HUDEP-2 (cell line): Measurements from ENCODE around the gene AIFM1.

Experiments
- DNase-seq, 76 experiments: peaks; one replicate each; lab custom pipeline; 2025; ENCODE audit not compliant: unreplicated experiment in 76 of 76; lab: John Stamatoyannopoulos, UW

AIFM1 gene

GRCh38 chrX:130097507-130098209 is 68.0 kb downstream of the AIFM1 start:
- DNase-seq, result peak in 48 of 76 experiments; percentile 0 to 48 (median 8)

- DNase-seq, result no peak
Measured at GRCh38 chrX:130095249-130096030, 70.2 kb downstream of the AIFM1 start.

- peak in 52 of 76 experiments; percentile 0 to 54 (median 20) for DNase-seq
Measured at GRCh38 chrX:130094696-130095095, 70.9 kb downstream of the AIFM1 start.

DNA sequence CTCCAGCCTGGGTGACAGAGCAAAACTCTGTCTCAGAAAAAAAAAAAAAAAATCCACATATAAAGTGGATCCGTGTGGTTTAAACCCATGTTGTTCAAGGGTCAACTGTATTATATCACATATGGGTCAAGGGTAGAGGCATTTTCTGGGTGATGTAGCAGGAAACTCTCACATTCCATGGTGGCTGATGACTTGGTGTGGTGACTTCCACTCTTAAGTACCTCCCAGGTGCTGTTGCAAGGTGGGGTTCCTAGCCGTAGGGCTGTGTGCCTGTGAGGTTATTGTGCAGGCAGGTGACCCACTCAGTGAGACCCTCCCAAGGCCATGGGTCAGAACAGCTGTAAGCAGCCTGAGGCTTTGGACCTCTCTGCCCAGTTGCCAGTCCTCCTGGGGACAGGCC is 72.4 kb downstream of the AIFM1 start:
- DNase-seq, result no peak

DNA sequence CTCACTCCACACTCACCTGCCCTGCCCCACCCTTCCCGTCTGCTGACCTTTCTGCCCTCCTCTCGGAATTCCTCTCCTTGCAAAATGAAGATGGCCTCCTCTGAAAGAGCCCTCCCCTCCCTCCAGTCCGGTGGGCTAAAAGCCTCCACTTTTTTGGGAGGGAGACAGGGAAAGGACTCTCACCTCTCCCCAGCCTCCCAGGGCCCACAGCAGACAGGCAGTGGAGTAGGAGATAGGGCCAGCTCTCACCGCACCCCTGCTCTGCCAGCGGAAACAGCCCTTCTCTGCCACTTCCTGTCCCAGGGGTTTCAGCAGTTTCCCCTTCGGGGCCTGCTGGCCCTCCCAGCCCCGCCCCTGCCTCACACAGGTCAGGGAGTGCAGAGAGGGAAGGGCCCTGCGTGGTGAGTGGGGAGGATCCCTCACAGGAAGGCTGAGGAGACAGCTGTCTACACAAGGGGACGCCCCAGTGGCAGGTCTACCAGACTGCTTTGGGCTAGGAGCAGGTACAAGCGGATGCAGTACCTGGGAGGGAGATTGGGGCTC is 73.6 kb downstream of the AIFM1 start:
- peak in 49 of 76 experiments; percentile 0 to 63 (median 18) for DNase-seq

DNA sequence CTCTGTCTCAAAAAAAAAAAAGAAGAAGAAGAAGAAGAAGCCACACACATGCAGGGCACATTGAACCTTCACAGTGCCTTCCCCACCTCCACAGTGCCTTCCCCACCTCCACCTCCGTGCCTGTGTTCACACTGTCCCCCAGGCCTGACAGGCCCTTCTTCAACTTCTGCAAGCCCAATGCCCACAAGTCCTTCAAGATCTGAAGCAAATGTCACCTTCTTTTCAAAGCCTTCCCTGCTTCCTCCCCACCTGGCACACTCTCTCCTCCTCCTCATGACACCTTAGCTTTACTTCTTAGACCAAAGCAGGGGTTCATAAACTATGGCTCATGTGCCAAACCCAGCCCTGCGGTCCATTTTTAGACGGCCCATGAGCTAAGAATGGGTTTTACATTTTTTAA is 75.3 kb downstream of the AIFM1 start:
- DNase-seq, result no peak

GRCh38 chrX:130086447-130087206 is 79.0 kb downstream of the AIFM1 start:
- DNase-seq, result peak in 11 of 76 experiments; percentile 0 to 21 (median 3)

- DNase-seq, result no peak
Measured at GRCh38 chrX:130085551-130086446, 79.8 kb downstream of the AIFM1 start.

GRCh38 chrX:130084631-130085237 is 80.9 kb downstream of the AIFM1 start:
- no peak for DNase-seq

DNA sequence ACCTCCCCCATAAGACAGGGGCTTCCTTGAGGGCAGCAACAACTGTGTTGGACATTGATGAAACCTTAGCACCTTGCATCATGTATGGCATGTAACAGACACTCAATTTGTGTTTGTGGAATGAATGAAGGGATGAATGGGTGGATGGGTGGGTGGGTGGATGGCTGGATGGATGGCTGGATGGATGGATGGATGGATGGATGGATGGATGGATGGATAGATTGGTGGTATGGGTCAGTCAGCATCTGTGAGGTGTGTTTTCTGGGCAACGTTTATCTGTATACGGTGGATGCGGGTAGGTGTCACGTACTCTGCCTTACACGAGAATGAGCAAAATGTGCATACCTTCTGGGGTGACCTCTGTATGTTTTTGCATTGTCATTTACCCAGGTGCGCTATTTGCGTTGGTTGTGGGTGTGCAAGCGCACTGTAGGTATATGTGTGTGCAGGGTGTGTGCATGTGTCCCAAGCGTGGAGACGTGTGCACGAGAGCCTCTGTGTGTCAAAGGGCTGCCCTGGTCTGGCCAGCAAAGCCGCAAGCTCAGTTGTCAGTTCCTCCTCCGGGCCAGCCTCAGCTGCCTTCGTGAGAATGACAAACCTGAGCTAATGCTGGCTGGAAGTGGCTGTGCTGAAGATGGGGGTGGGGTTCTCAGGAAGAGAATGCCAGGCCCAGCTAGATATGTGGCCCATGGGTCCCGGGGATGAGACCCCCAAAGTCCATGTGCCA is 81.8 kb downstream of the AIFM1 start:
- DNase-seq, result no peak

GRCh38 chrX:130083107-130083490 is 82.5 kb downstream of the AIFM1 start:
- peak in 1 of 76 experiments; percentile 0 for DNase-seq

DNA sequence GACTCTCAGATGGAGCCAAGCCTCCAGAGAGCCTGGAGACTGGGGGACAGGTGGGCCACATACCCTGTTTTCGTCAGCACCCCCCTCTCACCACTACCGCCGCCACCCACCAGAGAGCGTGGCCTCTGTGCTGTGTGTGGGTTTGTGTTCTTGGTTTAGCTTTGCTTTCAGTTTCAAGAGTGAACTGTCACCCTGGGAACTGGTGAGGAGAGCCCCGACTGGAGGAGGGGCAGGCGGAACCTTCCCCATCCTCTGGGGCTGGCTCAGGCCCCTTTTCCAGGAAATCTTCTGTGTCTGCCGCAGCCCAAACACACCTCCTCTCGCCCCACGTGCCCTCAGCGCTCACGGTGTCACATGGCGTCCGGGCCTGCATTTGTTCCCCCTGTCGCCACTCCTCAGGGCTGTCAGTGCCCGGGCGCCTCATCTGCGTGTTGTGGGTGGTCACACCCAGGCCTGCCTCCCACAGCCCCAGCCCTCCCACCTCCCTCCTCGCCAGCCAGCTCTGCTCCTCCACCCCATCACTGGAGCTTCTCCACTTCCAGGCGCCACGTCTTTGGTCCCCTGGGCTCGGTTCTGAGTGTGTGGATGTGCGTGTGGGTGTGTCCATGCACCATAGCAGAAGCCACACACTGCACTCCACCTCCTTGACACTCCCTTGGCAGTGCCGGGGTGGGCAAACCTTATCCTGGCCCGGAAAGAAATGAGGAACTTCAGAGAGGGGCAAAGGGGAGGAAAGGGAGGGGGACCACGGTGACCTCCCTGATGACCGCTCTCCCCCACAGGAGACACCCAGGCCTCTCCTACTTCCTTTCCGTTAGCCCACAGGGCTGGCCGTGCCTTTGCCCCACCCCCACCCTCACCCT is 83.2 kb downstream of the AIFM1 start:
- peak in 61 of 76 experiments; percentile 2 to 80 (median 34) for DNase-seq

DNA sequence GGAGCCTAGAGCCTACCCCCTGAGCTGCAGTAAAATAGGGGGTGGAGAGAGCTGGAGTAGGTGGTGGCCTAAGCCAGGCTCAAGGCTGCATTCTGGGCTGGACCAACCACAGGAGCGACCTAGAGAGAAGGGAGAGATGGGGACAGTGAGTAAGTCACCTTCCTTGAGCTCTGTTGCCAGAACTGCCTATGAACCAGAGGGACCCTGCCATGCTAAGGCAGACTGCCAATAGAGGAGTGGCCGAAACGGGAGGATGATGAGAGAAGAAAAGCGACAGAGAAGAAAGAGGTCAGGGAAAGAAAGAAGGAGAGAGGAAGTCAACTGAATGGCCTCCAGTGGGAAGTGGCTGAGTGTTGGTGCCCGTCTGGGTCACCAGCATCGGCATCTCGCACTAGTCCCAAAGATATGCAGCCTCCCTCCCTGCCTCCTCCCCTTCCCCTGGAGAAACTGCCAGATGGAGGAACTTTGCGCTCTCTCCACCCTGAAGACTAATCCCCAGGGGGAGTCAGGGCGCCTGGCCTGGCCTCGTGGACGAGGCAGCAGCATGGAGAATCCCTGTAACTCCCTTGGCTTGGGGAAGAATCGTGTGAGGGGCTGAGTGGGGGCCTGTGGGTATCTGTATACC is 84.1 kb downstream of the AIFM1 start:
- peak in 7 of 76 experiments; percentile 0 to 16 (median 4) for DNase-seq

- peak in 19 of 76 experiments; percentile 0 to 25 (median 4) for DNase-seq
Measured at GRCh38 chrX:130080791-130081367, 84.8 kb downstream of the AIFM1 start.

DNA sequence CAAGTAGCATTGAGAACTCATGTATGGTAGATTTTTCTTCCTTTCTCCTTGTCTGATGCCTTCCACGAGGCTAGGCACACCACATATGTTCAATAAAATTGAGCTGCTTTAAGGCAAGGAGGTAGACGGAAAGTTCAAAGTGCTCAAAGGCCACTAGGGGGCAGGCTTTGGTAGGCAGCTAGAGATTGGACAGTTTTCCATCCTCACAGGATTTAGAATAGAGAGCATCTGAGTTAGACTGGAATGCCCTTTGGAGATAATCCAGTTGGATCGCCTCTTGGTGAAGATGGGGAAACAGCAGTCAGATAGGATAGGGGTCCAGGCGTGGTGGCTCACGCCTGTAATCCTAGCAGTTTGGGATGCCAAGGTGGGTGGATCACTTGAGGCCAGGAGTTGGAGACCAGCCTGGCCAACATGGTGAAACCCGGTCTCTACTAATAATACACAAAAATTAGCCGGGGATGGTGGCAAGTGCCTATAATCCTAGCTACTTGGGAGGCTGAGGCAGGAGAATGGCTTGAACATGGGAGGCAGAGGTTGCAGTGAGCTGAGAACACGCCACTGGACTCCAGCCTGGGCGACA is 85.7 kb downstream of the AIFM1 start:
- peak in 55 of 76 experiments; percentile 0 to 53 (median 13) for DNase-seq
